HepG2 (cell line): Measurements from ENCODE around the gene RPRML. TPM values are rescaled to one million over a fixed set of nuclear protein-coding genes. Genes with fewer than 3 reads are reported as not detected.
A peak's percentile ranks its signal among the peaks of the same experiment; 100 is the strongest.

Experiments
- ARNT2 ChIP-seq: sonication (generic); formaldehyde crosslinking; IDR thresholded peaks from 2 replicates; pipeline ENCODE4 v1.8.0; 2022; ENCODE audit warnings: mild to moderate bottlenecking, low read depth, missing genetic modification reagents, moderate library complexity
- ELF4 ChIP-seq: sonication (generic); formaldehyde crosslinking; IDR thresholded peaks from 2 replicates; pipeline ENCODE4 v1.5.0; 2020; ENCODE audit warnings: missing genetic modification reagents, mild to moderate bottlenecking, moderate library complexity, borderline replicate concordance
- HNF4G ChIP-seq, 2 experiments: sonication (generic) in 1 of 2; formaldehyde crosslinking in 1 of 2; IDR thresholded peaks; 2 replicates each; pipeline versions ENCODE4 v1.4.0 to v1.6.1; 2011 to 2020; ENCODE audit warnings: borderline replicate concordance in 2 of 2, low read depth in 2 of 2, mild to moderate bottlenecking in 2 of 2, low read length in 1 of 2, missing genetic modification reagents in 1 of 2, moderate library complexity in 1 of 2
- HOXA3 ChIP-seq: sonication (generic); formaldehyde crosslinking; IDR thresholded peaks from 2 replicates; pipeline ENCODE4 v1.5.0; 2020; ENCODE audit warnings: missing genetic modification reagents
- MEF2D ChIP-seq: sonication (generic); formaldehyde crosslinking; IDR thresholded peaks from 2 replicates; pipeline ENCODE4 v1.5.1; 2020; ENCODE audit warnings: mild to moderate bottlenecking, missing genetic modification reagents
- NR3C1 ChIP-seq: sonication (generic); formaldehyde crosslinking; IDR thresholded peaks from 2 replicates; pipeline ENCODE4 v1.4.0; 2020; ENCODE audit warnings: missing genetic modification reagents
- PAF1 ChIP-seq: IDR thresholded peaks from 2 replicates; pipeline ENCODE4 v1.6.1; 2016; ENCODE audit warnings: missing genetic modification reagents, missing compliant biosample characterization
- RARA ChIP-seq: IDR thresholded peaks from 2 replicates; pipeline ENCODE4 v1.6.1; 2016; ENCODE audit warnings: missing genetic modification reagents, missing compliant biosample characterization
- ZNF180 ChIP-seq: sonication (generic); formaldehyde crosslinking; IDR thresholded peaks from 2 replicates; pipeline ENCODE4 v1.4.0; 2020; ENCODE audit warnings: low read depth, missing genetic modification reagents, borderline replicate concordance
- ZNF24 ChIP-seq: fragments of 450-650 bp; IDR thresholded peaks from 2 replicates; pipeline ENCODE4 v1.6.1; 2017; ENCODE audit warnings: antibody characterized with exemption, mild to moderate bottlenecking
- ZNF350 ChIP-seq: sonication (generic); formaldehyde crosslinking; IDR thresholded peaks from 2 replicates; pipeline ENCODE4 v1.4.0; 2020; ENCODE audit warnings: mild to moderate bottlenecking, low read depth, missing genetic modification reagents, borderline replicate concordance
- ZNF713 ChIP-seq: sonication (generic); formaldehyde crosslinking; IDR thresholded peaks from 2 replicates; pipeline ENCODE4 v1.4.0; 2020; ENCODE audit warnings: mild to moderate bottlenecking, missing genetic modification reagents
- ZNF772 ChIP-seq: sonication (generic); formaldehyde crosslinking; IDR thresholded peaks from 2 replicates; pipeline ENCODE4 v1.5.0; 2020; ENCODE audit warnings: mild to moderate bottlenecking, missing genetic modification reagents
- polyA plus RNA-seq, 8 experiments: library from polyadenylated mRNA; depleted of rRNA in 3 of 8; stranded (reverse) in 7 of 8; unstranded in 1 of 8; fragments of >200 nt; fragmentation: Illumina TruSeq in 4 of 8; extraction: Trizol in 4 of 8; gene quantifications; 2 replicates each; pipeline versions ENCODE4 v1.2.1 to v1.2.3, GENCODE V29; 2011 to 2016; ENCODE audit warnings: low read depth in 4 of 8, missing spikeins in 1 of 8, mixed read lengths in 1 of 8; ENCODE audit not compliant: insufficient read depth in 1 of 8
- total RNA-seq, 5 experiments: library from RNA; depleted of rRNA; stranded (reverse); fragments of >200 nt; fragmentation: Illumina TruSeq; extraction: Trizol; gene quantifications; 2 replicates each; pipeline ENCODE4 v1.2.3, GENCODE V29; 2016; ENCODE audit warnings: low read depth in 1 of 5
- TF ChIP-seq, protein P1 (sequence below): sonication (generic); formaldehyde crosslinking; IDR thresholded peaks from 2 replicates; pipeline ENCODE4 v1.4.0; 2020; ENCODE audit warnings: mild to moderate bottlenecking, low read depth, missing genetic modification reagents
- TF ChIP-seq, protein P2 (sequence below): IDR thresholded peaks from 2 replicates; pipeline ENCODE4 v1.6.1; 2018; ENCODE audit warnings: missing genetic modification reagents, mild to moderate bottlenecking, missing compliant biosample characterization
- TF ChIP-seq, protein P3 (sequence below): sonication (generic); formaldehyde crosslinking; IDR thresholded peaks from 2 replicates; pipeline ENCODE4 v1.5.1; 2020; ENCODE audit warnings: mild to moderate bottlenecking, missing genetic modification reagents
- TF ChIP-seq, protein P4 (sequence below): sonication (generic); formaldehyde crosslinking; IDR thresholded peaks from 2 replicates; pipeline ENCODE4 v1.5.0; 2020; ENCODE audit warnings: missing genetic modification reagents
- TF ChIP-seq, protein P5 (sequence below): IDR thresholded peaks from 2 replicates; pipeline ENCODE4 v1.6.1; 2016; ENCODE audit warnings: mild to moderate bottlenecking
- TF ChIP-seq, protein P6 (sequence below): sonication (generic); formaldehyde crosslinking; IDR thresholded peaks from 2 replicates; pipeline ENCODE4 v1.5.0; 2020; ENCODE audit warnings: missing genetic modification reagents

Gene RPRML
- total and polyA plus RNA-seq, 2 of the 13 experiments (the other 11 are each of a cell fraction or from before 2014, with no cell fraction given): not detected

DNA sequence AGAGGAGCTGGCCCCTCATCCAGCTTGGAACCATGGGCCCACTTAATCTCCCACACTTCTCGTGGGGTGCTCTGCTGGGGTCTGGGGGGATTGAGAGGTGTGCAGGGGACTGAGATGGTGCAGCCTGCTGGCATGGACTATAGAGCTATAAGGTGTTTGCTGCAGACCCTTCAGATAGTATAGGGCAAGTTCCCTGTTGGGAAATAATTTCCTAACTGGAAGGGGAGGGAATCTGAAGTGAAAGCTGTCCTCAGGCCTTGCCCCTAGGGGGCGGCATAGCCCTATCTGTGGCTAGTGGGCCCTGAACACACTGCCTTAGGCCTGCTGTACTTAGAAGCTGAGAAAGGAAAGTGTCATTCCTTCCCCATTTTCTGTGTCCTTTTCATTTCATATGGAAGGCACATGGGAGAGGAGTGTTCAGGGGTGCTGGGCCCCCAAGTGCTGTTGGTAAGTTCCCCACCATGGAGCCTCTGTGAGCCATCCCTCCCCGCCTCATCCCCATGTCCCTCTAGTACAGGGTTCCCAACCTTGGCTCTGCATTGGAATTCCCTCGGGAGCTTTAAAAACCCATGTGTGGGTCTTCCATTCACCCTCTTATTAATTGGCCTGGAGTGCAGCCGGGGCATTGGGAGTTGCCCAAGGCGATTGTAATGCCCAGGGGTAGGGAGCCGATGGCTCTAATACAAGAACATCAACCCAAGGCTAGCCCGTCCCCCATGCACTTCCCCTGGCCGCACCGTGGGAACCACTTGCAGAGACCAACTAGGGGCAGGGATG lies 36.4 kb downstream of the RPRML start (continued):
- TF ChIP-seq HNF4G (IDR thresholded peaks at IDR 0.05; ENCODE audit: borderline replicate concordance, low read depth, low read length): no peak
- TF ChIP-seq HNF4G (CRISPR knock-in tag; IDR thresholded peaks at IDR 0.05; ENCODE audit: borderline replicate concordance, low read depth): no peak
- TF ChIP-seq, protein P1, sequence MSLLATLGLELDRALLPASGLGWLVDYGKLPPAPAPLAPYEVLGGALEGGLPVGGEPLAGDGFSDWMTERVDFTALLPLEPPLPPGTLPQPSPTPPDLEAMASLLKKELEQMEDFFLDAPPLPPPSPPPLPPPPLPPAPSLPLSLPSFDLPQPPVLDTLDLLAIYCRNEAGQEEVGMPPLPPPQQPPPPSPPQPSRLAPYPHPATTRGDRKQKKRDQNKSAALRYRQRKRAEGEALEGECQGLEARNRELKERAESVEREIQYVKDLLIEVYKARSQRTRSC (CRISPR knock-in tag): no peak
- no peak for TF ChIP-seq ZNF180 (CRISPR knock-in tag)
- TF ChIP-seq RARA (CRISPR knock-in tag): 0 out of 2 replicates have a peak, but pooled peaks have one; percentile 29
- peak; percentile 36; the same call in 1 of the 2 replicates for TF ChIP-seq ZNF350 (CRISPR knock-in tag)
- TF ChIP-seq, protein P2, sequence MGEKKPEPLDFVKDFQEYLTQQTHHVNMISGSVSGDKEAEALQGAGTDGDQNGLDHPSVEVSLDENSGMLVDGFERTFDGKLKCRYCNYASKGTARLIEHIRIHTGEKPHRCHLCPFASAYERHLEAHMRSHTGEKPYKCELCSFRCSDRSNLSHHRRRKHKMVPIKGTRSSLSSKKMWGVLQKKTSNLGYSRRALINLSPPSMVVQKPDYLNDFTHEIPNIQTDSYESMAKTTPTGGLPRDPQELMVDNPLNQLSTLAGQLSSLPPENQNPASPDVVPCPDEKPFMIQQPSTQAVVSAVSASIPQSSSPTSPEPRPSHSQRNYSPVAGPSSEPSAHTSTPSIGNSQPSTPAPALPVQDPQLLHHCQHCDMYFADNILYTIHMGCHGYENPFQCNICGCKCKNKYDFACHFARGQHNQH (CRISPR knock-in tag): peak; percentile 47; the same call in 1 of the 2 replicates
- TF ChIP-seq HOXA3: no peak
- TF ChIP-seq ZNF772 (CRISPR knock-in tag): peak; percentile 39; the same call in 1 of the 2 replicates
- TF ChIP-seq, protein P3, sequence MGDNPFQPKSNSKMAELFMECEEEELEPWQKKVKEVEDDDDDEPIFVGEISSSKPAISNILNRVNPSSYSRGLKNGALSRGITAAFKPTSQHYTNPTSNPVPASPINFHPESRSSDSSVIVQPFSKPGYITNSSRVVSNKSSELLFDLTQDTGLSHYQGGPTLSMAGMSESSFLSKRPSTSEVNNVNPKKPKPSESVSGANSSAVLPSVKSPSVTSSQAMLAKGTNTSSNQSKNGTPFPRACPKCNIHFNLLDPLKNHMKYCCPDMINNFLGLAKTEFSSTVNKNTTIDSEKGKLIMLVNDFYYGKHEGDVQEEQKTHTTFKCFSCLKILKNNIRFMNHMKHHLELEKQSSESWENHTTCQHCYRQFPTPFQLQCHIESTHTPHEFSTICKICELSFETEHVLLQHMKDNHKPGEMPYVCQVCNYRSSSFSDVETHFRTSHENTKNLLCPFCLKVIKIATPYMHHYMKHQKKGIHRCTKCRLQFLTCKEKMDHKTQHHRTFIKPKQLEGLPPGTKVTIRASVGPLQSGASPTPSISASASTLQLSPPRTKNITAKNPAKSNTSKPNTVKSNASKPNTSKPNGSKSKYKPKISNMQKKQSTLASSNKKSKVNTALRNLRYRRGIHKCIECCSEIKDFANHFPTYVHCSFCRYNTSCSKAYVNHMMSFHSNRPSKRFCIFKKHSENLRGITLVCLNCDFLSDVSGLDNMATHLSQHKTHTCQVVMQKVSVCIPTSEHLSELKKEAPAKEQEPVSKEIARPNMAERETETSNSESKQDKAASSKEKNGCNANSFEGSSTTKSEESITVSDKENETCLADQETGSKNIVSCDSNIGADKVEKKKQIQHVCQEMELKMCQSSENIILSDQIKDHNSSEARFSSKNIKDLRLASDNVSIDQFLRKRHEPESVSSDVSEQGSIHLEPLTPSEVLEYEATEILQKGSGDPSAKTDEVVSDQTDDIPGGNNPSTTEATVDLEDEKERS (CRISPR knock-in tag): no peak
- no peak for TF ChIP-seq ZNF24
- TF ChIP-seq, protein P4, sequence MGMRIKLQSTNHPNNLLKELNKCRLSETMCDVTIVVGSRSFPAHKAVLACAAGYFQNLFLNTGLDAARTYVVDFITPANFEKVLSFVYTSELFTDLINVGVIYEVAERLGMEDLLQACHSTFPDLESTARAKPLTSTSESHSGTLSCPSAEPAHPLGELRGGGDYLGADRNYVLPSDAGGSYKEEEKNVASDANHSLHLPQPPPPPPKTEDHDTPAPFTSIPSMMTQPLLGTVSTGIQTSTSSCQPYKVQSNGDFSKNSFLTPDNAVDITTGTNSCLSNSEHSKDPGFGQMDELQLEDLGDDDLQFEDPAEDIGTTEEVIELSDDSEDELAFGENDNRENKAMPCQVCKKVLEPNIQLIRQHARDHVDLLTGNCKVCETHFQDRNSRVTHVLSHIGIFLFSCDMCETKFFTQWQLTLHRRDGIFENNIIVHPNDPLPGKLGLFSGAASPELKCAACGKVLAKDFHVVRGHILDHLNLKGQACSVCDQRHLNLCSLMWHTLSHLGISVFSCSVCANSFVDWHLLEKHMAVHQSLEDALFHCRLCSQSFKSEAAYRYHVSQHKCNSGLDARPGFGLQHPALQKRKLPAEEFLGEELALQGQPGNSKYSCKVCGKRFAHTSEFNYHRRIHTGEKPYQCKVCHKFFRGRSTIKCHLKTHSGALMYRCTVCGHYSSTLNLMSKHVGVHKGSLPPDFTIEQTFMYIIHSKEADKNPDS (CRISPR knock-in tag): no peak
- TF ChIP-seq ARNT2 (CRISPR knock-in tag): peak; percentile 32; the same call in 1 of the 2 replicates
- TF ChIP-seq ELF4 (CRISPR knock-in tag): 0 out of 2 replicates have a peak, but pooled peaks have one; percentile 17
- peak; percentile 49; the same call in 1 of the 2 replicates for TF ChIP-seq PAF1 (CRISPR knock-in tag)
- TF ChIP-seq MEF2D (CRISPR knock-in tag): no peak
- TF ChIP-seq, protein P5, sequence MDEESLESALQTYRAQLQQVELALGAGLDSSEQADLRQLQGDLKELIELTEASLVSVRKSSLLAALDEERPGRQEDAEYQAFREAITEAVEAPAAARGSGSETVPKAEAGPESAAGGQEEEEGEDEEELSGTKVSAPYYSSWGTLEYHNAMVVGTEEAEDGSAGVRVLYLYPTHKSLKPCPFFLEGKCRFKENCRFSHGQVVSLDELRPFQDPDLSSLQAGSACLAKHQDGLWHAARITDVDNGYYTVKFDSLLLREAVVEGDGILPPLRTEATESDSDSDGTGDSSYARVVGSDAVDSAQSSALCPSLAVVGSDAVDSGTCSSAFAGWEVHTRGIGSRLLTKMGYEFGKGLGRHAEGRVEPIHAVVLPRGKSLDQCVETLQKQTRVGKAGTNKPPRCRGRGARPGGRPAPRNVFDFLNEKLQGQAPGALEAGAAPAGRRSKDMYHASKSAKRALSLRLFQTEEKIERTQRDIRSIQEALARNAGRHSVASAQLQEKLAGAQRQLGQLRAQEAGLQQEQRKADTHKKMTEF: no peak
- no peak for TF ChIP-seq NR3C1 (CRISPR knock-in tag)
- TF ChIP-seq, protein P6, sequence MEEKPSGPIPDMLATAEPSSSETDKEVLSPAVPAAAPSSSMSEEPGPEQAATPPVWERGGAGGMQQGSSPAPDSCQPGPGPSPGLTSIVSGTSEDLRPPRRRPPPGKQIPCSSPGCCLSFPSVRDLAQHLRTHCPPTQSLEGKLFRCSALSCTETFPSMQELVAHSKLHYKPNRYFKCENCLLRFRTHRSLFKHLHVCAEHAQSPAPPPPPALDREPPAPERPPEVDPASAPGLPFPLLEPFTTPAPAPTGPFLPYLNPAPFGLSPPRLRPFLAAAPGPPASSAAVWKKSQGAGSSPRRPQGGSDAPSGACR (CRISPR knock-in tag): no peak
- TF ChIP-seq ZNF713 (CRISPR knock-in tag): no peak
